Measurements from ENCODE around the gene LAMB4.

GRCh38 chr7:108138911-108139310, 8.8 kb upstream of the LAMB4 start:
- TF ChIP-seq CHD2 (IDR thresholded peaks at IDR 0.05; ENCODE audit: low read length) (no peak), KDM5A (IDR thresholded peaks at IDR 0.05; ENCODE audit: low read length) (no peak), POLR2A (IDR thresholded peaks at IDR 0.05; ENCODE audit: control extremely low read depth in 1 of 2, low read depth in 2 of 2, low read length in 2 of 2) (no peak), FOSL1 (IDR thresholded peaks at IDR 0.05; ENCODE audit: insufficient read depth, low read depth, low read length) (no peak)
- TF ChIP-seq, protein P1, sequence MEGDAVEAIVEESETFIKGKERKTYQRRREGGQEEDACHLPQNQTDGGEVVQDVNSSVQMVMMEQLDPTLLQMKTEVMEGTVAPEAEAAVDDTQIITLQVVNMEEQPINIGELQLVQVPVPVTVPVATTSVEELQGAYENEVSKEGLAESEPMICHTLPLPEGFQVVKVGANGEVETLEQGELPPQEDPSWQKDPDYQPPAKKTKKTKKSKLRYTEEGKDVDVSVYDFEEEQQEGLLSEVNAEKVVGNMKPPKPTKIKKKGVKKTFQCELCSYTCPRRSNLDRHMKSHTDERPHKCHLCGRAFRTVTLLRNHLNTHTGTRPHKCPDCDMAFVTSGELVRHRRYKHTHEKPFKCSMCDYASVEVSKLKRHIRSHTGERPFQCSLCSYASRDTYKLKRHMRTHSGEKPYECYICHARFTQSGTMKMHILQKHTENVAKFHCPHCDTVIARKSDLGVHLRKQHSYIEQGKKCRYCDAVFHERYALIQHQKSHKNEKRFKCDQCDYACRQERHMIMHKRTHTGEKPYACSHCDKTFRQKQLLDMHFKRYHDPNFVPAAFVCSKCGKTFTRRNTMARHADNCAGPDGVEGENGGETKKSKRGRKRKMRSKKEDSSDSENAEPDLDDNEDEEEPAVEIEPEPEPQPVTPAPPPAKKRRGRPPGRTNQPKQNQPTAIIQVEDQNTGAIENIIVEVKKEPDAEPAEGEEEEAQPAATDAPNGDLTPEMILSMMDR (IDR thresholded peaks at IDR 0.05; ENCODE audit: control extremely low read depth in 1 of 3, insufficient read depth in 1 of 3, low read depth in 1 of 3, low read length in 3 of 3), result no peak

Data from H1 (cell line).